HUES64 (cell line): Measurements from ENCODE around the gene RELT.

Experiments used
- H3K27ac ChIP-seq: 2 replicates; pipeline ENCODE4 v1.7.0; 2013; ENCODE audit warnings: low read depth, low read length, inconsistent platforms
- H3K27me3 ChIP-seq: 2 replicates; pipeline ENCODE4 v1.6.1; 2013; ENCODE audit warnings: mild to moderate bottlenecking, low read length; ENCODE audit not compliant: insufficient read depth
- H3K36me3 ChIP-seq: 2 replicates; pipeline ENCODE4 v1.6.1; 2013; ENCODE audit warnings: mild to moderate bottlenecking, low read length; ENCODE audit not compliant: insufficient read depth
- H3K4me1 ChIP-seq: 2 replicates; pipeline ENCODE4 v1.6.1; 2013; ENCODE audit warnings: mild to moderate bottlenecking, low read length, moderate library complexity; ENCODE audit not compliant: insufficient read depth
- H3K4me3 ChIP-seq: 2 replicates; pipeline ENCODE4 v1.5.1; 2013; ENCODE audit warnings: mild to moderate bottlenecking, low read length, moderate library complexity
- H3K9ac ChIP-seq: 2 replicates; pipeline ENCODE4 v1.6.1; 2013; ENCODE audit warnings: mild to moderate bottlenecking, low read depth, low read length
- H3K9me3 ChIP-seq: 2 replicates; pipeline ENCODE4 v1.6.1; 2013; ENCODE audit warnings: low read depth, low read length; ENCODE audit not compliant: insufficient read depth
- WGBS: fragments of 150-250, 120-280 bp; methylation state at CpG from one replicate; pipeline ENCODE4 v1.1.7; 2013; ENCODE audit warnings: missing lambda C conversion rate; 5-methylcytosine and 5-hydroxymethylcytosine counted together

The RELT gene

GRCh38 chr11:73361953-73362776 lies 14.0 kb upstream of the RELT start:
- Histone ChIP-seq H3K4me1 (no peaks in the 10 kb centered on the region), H3K27me3 (no peaks in the 10 kb centered on the region; the same call in 1 of the 2 replicates), H3K27ac (peak overlapping the region; percentile 30; the same call in 1 of the 2 replicates), H3K9ac (peak overlapping the region; percentile 36), H3K9me3 (no peaks in the 10 kb centered on the region), H3K4me3 (peak overlapping the region; percentile 53), H3K36me3 (peaks cover 9% of the 10 kb centered on the region; the same call in 1 of the 2 replicates)
- 18% methylated on average over 70 of the region's 70 CpGs for WGBS

DNA sequence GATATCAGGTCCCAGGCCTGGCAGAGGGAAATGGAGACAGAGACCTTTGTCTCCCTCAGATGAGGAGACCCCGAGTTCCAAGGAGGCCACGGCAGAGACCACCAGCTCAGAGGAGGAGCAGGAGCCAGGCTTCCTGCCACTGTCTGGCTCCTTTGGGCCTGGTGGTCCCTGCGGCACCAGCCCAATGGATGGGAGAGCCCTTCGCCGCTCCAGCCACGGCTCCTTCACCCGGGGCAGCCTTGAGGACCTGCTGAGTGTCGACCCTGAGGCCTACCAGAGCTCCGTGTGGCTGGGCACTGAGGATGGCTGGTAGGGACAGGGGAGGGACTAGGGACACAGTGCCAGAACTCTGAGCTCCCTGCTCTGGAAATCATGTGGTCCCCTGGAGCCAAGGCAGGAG lies 13.1 kb upstream of the RELT start:
- H3K36me3 ChIP-seq: peaks cover 9% of the 10 kb centered on the region; the same call in 1 of the 2 replicates
- no peaks in the 10 kb centered on the region for H3K4me1 ChIP-seq
- WGBS: 97% methylated on average over 9 of the region's 9 CpGs

DNA sequence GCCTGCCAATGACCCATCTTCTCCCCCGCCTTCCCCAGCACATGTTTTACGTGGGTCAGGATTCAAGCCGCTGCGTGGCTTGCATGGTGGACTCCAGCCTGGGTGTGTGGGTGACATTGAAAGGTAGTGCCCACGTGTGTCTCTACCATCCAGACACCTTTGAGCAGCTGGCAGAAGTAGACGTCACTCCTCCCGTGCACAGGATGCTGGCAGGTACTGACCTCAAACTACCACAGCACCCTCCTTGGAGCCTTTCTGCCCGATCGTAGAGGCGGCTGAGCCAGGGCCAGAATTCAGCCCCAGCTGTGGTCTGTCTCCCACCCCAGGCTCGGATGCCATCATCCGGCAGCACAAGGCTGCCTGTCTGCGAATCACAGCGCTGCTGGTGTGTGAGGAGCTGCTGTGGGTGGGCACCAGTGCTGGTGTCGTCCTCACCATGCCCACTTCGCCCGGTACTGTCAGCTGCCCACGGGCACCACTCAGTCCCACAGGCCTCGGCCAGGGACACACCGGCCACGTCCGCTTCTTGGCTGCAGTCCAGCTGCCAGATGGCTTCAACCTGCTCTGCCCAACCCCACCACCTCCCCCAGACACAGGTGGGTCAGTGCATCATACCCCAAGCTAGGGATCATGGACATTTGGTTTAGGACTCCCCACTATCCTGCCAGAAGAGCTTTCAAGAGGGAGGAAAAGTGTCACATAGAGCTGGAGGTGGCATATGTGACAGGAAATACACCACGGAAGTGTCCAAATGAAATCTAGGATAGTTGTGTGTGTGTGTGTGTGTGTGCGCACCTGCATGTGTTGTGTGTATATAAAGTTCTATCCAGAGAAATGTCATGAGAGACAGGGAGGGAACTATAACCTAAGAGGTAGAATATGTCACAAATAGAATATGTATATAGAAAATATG lies 10.6 kb upstream of the RELT start:
- H3K4me1 ChIP-seq: peaks cover 3% of the 10 kb centered on the region; the same call in 1 of the 2 replicates
- WGBS: 90% methylated on average over 24 of the region's 24 CpGs

More for the DNA sequence above, 13.1 kb upstream of the RELT start:
- no peak overlapping the region for H3K27ac ChIP-seq
- H3K9me3 ChIP-seq: no peaks in the 10 kb centered on the region
- H3K27me3 ChIP-seq: no peaks in the 10 kb centered on the region; the same call in 1 of the 2 replicates
- no peak overlapping the region for H3K9ac ChIP-seq
- no peak overlapping the region for H3K4me3 ChIP-seq

DNA sequence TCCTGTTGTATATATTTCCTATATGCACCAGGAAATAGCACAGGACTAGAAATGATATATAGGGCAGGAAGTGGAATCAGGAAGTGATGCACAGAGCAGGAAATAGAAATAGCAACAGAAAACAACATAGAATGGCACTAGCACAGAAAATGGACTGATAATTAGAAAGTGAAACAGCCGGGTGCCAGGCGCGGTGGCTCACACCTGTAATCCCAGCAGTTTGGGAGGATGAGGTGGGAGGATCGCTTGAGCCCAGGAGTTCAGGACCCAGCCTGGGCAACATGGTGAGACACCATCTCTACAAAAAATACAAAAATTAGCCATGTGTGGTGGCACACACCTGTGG lies 10.0 kb upstream of the RELT start:
- Histone ChIP-seq H3K36me3 (peaks cover 7% of the 10 kb centered on the region; the same call in 1 of the 2 replicates), H3K4me3 (no peak overlapping the region), H3K27me3 (no peaks in the 10 kb centered on the region; the same call in 1 of the 2 replicates), H3K27ac (no peak overlapping the region), H3K9me3 (no peaks in the 10 kb centered on the region), H3K4me1 (peaks cover 3% of the 10 kb centered on the region; the same call in 1 of the 2 replicates), H3K9ac (no peak overlapping the region)
- 99% methylated on average over 4 of the region's 4 CpGs for WGBS

More for the DNA sequence above, 10.6 kb upstream of the RELT start:
- H3K4me3 ChIP-seq: no peak overlapping the region
- no peak overlapping the region for H3K27ac ChIP-seq
- H3K9me3 ChIP-seq: no peaks in the 10 kb centered on the region
- H3K27me3 ChIP-seq: no peaks in the 10 kb centered on the region; the same call in 1 of the 2 replicates
- H3K36me3 ChIP-seq: peaks cover 9% of the 10 kb centered on the region; the same call in 1 of the 2 replicates
- no peak overlapping the region for H3K9ac ChIP-seq

- Histone ChIP-seq H3K9ac (no peak overlapping the region), H3K4me3 (no peak overlapping the region), H3K27ac (no peak overlapping the region), H3K36me3 (peaks cover 6% of the 10 kb centered on the region; the same call in 1 of the 2 replicates), H3K27me3 (no peaks in the 10 kb centered on the region; the same call in 1 of the 2 replicates), H3K4me1 (peaks cover 3% of the 10 kb centered on the region; the same call in 1 of the 2 replicates), H3K9me3 (no peaks in the 10 kb centered on the region)
- 89% methylated on average over 6 of the region's 6 CpGs for WGBS
These were observed 9.2 kb upstream of the RELT start for GRCh38 chr11:73366953-73367352.

DNA sequence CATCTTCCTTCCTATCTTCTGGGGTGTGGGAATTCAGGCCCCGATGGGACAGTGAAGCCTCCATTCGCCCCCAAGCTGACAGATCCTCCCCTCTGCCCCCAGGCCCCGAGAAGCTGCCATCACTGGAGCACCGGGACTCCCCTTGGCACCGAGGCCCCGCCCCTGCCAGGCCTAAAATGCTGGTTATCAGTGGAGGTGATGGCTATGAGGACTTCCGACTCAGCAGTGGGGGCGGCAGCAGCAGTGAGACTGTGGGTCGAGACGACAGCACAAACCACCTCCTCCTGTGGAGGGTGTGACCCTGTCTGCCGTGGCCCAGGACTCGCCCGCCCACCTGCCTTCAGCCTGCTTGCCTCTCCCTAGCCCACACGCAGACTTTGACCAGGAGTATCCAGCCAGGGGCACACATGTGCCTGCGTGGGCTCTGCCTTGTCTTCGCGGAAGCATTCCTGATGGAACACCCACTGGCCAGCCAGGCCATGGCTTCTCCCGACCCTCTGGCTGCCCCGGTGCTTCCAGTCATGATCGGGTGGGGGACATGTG lies 8.6 kb upstream of the RELT start:
- peaks cover 6% of the 10 kb centered on the region; the same call in 1 of the 2 replicates for H3K36me3 ChIP-seq
- H3K27ac ChIP-seq: no peak overlapping the region
- H3K4me3 ChIP-seq: no peak overlapping the region
- H3K27me3 ChIP-seq: no peaks in the 10 kb centered on the region; the same call in 1 of the 2 replicates
- 91% methylated on average over 20 of the region's 20 CpGs for WGBS
- peaks cover 3% of the 10 kb centered on the region; the same call in 1 of the 2 replicates for H3K4me1 ChIP-seq
- H3K9ac ChIP-seq: no peak overlapping the region
- no peaks in the 10 kb centered on the region for H3K9me3 ChIP-seq

GRCh38 chr11:73372375-73372993 lies 3.7 kb upstream of the RELT start:
- Histone ChIP-seq H3K4me3 (no peak overlapping the region), H3K9ac (no peak overlapping the region), H3K9me3 (no peaks in the 10 kb centered on the region), H3K36me3 (no peaks in the 10 kb centered on the region), H3K27ac (no peak overlapping the region), H3K27me3 (peaks cover 8% of the 10 kb centered on the region; the same call in 1 of the 2 replicates), H3K4me1 (peaks cover 6% of the 10 kb centered on the region)
- 80% methylated on average over 6 of the region's 6 CpGs for WGBS

DNA sequence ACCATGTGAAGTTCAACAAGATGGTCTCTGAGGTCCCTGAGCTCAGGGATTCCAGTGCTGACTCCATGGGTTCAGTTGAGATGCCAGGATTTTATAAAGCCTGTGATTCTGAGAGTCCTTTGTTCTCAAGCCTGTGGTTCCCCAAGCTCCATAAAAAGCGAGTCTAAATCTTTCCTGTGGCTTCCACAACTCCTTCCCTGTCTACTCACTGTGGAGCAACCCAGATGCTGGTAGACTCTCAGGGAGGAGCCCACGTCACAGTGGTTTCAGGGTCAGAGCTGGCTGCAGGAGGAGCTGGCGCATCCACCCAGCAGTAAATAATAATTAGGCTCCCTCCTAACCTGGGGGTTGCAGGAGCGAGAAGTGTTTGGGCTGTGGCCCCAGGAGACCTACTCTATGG lies 2.0 kb upstream of the RELT start:
- H3K9ac ChIP-seq: no peak overlapping the region
- peaks cover 8% of the 10 kb centered on the region; the same call in 1 of the 2 replicates for H3K27me3 ChIP-seq
- no peak overlapping the region for H3K27ac ChIP-seq
- H3K9me3 ChIP-seq: no peaks in the 10 kb centered on the region
- no peak overlapping the region for H3K4me3 ChIP-seq
- peaks cover 8% of the 10 kb centered on the region for H3K4me1 ChIP-seq
- 96% methylated on average over 4 of the region's 4 CpGs for WGBS
- no peaks in the 10 kb centered on the region for H3K36me3 ChIP-seq

DNA sequence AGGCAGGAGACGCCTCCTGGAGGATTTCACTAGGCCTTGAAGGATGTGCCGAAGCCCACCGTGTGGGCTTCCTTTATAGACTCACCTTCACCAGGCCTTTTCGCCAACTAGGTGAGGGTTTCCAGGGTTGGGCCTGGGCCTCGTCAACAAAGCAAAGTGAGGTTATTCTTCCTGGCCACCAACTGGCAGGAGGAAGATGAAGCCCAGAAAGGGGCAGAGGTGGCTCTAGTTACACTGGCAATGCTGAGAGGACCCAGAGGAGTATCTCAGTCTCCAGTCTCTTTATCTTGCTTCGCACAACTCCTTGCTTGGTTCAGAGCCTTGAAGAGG lies 404 bp upstream of the RELT start:
- Histone ChIP-seq H3K4me1 (peaks cover 6% of the 10 kb centered on the region), H3K27ac (no peak overlapping the region), H3K4me3 (peak overlapping the region; percentile 28), H3K9ac (no peak overlapping the region), H3K27me3 (peaks cover 8% of the 10 kb centered on the region; the same call in 1 of the 2 replicates), H3K9me3 (no peaks in the 10 kb centered on the region), H3K36me3 (no peaks in the 10 kb centered on the region)
- WGBS: 72% methylated on average over 6 of the region's 6 CpGs

DNA sequence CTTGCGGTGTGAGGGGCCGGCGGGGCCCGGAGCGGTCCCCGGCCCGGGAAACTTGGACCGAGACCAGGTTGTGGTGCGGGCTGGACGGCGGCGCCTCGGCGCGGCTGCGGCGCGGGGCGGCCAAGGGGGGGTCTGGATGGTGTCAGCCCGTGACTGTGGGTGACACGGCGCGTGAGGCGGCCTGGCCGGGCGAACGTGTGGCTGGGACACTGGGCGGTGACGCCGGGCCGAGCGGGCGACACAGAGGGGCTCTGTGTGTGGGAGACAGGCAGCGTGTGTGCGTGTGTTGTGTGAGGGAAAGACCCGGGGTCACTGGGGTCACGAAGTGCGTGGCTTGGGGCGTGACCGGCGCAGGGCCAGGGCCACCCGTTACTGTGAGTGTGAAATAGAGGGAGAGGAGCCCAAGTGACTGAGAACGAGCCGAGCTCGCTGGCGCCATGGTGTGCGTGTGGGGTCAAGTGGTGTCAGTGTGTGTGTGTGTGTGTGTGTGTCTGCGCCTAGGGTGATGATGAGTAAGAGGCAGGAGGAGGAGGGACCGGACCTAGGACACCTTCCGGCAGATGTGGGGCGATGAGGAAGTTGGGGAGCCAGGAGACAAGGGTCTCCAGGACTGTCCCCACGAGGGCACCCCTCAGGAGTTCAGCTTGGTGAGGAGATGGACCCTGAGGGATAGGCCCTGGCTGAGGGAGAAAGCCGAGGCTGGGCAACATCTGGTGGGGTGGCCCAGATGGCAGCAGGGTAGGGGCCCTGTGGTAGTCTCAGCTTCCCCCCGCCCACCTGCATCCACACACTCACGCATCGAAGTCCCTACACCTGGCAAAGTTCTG lies 817 bp downstream of the RELT start:
- Histone ChIP-seq H3K4me1 (peaks cover 6% of the 10 kb centered on the region), H3K4me3 (peak overlapping the region; percentile 83), H3K9ac (peak overlapping the region; percentile 64), H3K27me3 (peaks cover 8% of the 10 kb centered on the region; the same call in 1 of the 2 replicates), H3K9me3 (no peaks in the 10 kb centered on the region), H3K27ac (no peak overlapping the region), H3K36me3 (no peaks in the 10 kb centered on the region)
- 7% methylated on average over 56 of the region's 56 CpGs for WGBS
